ENCODE measurements around the gene DAPK1. TPM values are rescaled to one million over a fixed set of nuclear protein-coding genes. Genes with fewer than 3 reads are reported as not detected.

The DAPK1 gene
- total RNA-seq, 1 donor = 8.6 TPM

- no peak overlapping the region for H3K4me3 ChIP-seq (ENCODE audit: low read depth, low read length)
- DNase-seq (ENCODE audit: low read depth) = no peak
- no peak for TF ChIP-seq CTCF (IDR thresholded peaks at IDR 0.05; ENCODE audit: insufficient read depth, low read depth, low read length)
These were observed 18.0 kb downstream of the DAPK1 start for GRCh38 chr9:87515588-87516221.

- no peak overlapping the region for H3K4me3 ChIP-seq (ENCODE audit: low read depth, low read length)
- no peak for TF ChIP-seq CTCF (IDR thresholded peaks at IDR 0.05; ENCODE audit: insufficient read depth, low read depth, low read length)
- peak; percentile 95 for DNase-seq (ENCODE audit: low read depth)
These were observed 18.7 kb downstream of the DAPK1 start for GRCh38 chr9:87516222-87516925.

GRCh38 chr9:87516926-87517290 is 19.2 kb downstream of the DAPK1 start:
- H3K4me3 ChIP-seq (ENCODE audit: low read depth, low read length) = no peak overlapping the region
- no peak for TF ChIP-seq CTCF (IDR thresholded peaks at IDR 0.05; ENCODE audit: insufficient read depth, low read depth, low read length)
- DNase-seq (ENCODE audit: low read depth) = no peak

- no peak overlapping the region for H3K4me3 ChIP-seq (ENCODE audit: low read depth, low read length)
- TF ChIP-seq CTCF (IDR thresholded peaks at IDR 0.05; ENCODE audit: insufficient read depth, low read depth, low read length) = no peak
- DNase-seq (ENCODE audit: low read depth) = no peak
These were observed 20.1 kb downstream of the DAPK1 start for GRCh38 chr9:87517732-87518131.

- no peak overlapping the region for H3K4me3 ChIP-seq (ENCODE audit: low read depth, low read length)
- no peak for TF ChIP-seq CTCF (IDR thresholded peaks at IDR 0.05; ENCODE audit: insufficient read depth, low read depth, low read length)
- peak; percentile 95 for DNase-seq (ENCODE audit: low read depth)
These were observed 21.2 kb downstream of the DAPK1 start for GRCh38 chr9:87518702-87519335.

- no peak for TF ChIP-seq CTCF (IDR thresholded peaks at IDR 0.05; ENCODE audit: insufficient read depth, low read depth, low read length)
These were observed 21.8 kb downstream of the DAPK1 start for GRCh38 chr9:87519461-87519860.

More at GRCh38 chr9:87519461-87519860, 21.8 kb downstream of the DAPK1 start:
- H3K4me3 ChIP-seq (ENCODE audit: low read depth, low read length) = no peak overlapping the region
- DNase-seq (ENCODE audit: low read depth) = no peak
